ENCODE data around the gene C16orf95.

C16orf95 gene

GRCh38 chr16:87317750-87318644 is 805 bp upstream of the C16orf95 start:
- peak overlapping the region; percentile 95 for H3K4me3 ChIP-seq (ENCODE audit: insufficient read depth, low read depth, low read length, poor library complexity, severe bottlenecking)
- H3K4me1 ChIP-seq (ENCODE audit: control insufficient read depth, insufficient read depth, low read length, poor library complexity, severe bottlenecking): peaks cover 9% of the 10 kb centered on the region
- no peaks in the 10 kb centered on the region for H3K9me3 ChIP-seq (ENCODE audit: control insufficient read depth, low read length)
- peak overlapping the region; percentile 84 for H3K27ac ChIP-seq (ENCODE audit: insufficient read depth, low read length, poor library complexity, severe bottlenecking)
- no peaks in the 10 kb centered on the region for H3K36me3 ChIP-seq (ENCODE audit: control insufficient read depth, insufficient read depth, low read length)
- DNase-seq: no peak
- no peaks in the 10 kb centered on the region for H3K27me3 ChIP-seq (replicated peaks; ENCODE audit: control insufficient read depth, insufficient read depth, low read length, poor library complexity, severe bottlenecking)

GRCh38 chr16:87316450-87316922 is 706 bp downstream of the C16orf95 start:
- Histone ChIP-seq H3K27me3 (replicated peaks; ENCODE audit: control insufficient read depth, insufficient read depth, low read length, poor library complexity, severe bottlenecking) (no peaks in the 10 kb centered on the region), H3K9me3 (ENCODE audit: control insufficient read depth, low read length) (no peaks in the 10 kb centered on the region), H3K27ac (ENCODE audit: insufficient read depth, low read length, poor library complexity, severe bottlenecking) (peak overlapping the region; percentile 84)

DNA sequence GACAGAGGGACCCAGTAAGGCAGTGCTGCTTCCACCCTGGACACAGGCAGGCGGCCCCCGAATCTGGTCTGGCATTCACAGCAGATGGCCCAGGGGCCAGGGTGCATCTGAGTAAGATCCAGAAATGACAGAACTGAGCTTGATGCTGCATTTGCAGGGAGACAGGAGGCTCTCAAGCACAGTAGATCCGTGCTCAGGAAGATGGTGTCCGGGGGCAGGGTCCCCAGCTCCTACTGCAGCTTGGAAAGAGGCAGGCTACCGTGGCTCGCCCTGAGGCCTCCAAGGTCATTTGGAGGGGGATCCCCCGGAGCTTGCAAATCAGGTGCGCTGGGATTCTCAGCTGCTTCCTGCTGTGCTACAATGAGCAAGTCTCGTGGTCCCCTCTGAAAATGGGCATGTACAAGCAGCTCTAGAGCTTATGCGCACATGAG is 2.2 kb downstream of the C16orf95 start:
- DNase-seq: no peak
- Histone ChIP-seq H3K36me3 (ENCODE audit: control insufficient read depth, insufficient read depth, low read length) (no peaks in the 10 kb centered on the region), H3K9me3 (ENCODE audit: control insufficient read depth, low read length) (no peaks in the 10 kb centered on the region), H3K27me3 (replicated peaks; ENCODE audit: control insufficient read depth, insufficient read depth, low read length, poor library complexity, severe bottlenecking) (no peaks in the 10 kb centered on the region), H3K4me3 (ENCODE audit: insufficient read depth, low read depth, low read length, poor library complexity, severe bottlenecking) (no peak overlapping the region), H3K27ac (ENCODE audit: insufficient read depth, low read length, poor library complexity, severe bottlenecking) (no peak overlapping the region), H3K4me1 (ENCODE audit: control insufficient read depth, insufficient read depth, low read length, poor library complexity, severe bottlenecking) (peaks cover 9% of the 10 kb centered on the region)

More at GRCh38 chr16:87316450-87316922, 706 bp downstream of the C16orf95 start:
- H3K4me3 ChIP-seq (ENCODE audit: insufficient read depth, low read depth, low read length, poor library complexity, severe bottlenecking): peak overlapping the region; percentile 95
- no peaks in the 10 kb centered on the region for H3K36me3 ChIP-seq (ENCODE audit: control insufficient read depth, insufficient read depth, low read length)
- H3K4me1 ChIP-seq (ENCODE audit: control insufficient read depth, insufficient read depth, low read length, poor library complexity, severe bottlenecking): peaks cover 9% of the 10 kb centered on the region
- no peak for DNase-seq

- Histone ChIP-seq H3K27ac (ENCODE audit: insufficient read depth, low read length, poor library complexity, severe bottlenecking) (no peak overlapping the region), H3K36me3 (ENCODE audit: control insufficient read depth, insufficient read depth, low read length) (no peaks in the 10 kb centered on the region), H3K4me1 (ENCODE audit: control insufficient read depth, insufficient read depth, low read length, poor library complexity, severe bottlenecking) (no peaks in the 10 kb centered on the region)
Measured at GRCh38 chr16:87312008-87312407, 5.2 kb downstream of the C16orf95 start.

GRCh38 chr16:87311387-87311786 is 5.8 kb downstream of the C16orf95 start:
- Histone ChIP-seq H3K27ac (ENCODE audit: insufficient read depth, low read length, poor library complexity, severe bottlenecking) (no peak overlapping the region), H3K27me3 (replicated peaks; ENCODE audit: control insufficient read depth, insufficient read depth, low read length, poor library complexity, severe bottlenecking) (no peaks in the 10 kb centered on the region), H3K9me3 (ENCODE audit: control insufficient read depth, low read length) (no peaks in the 10 kb centered on the region), H3K36me3 (ENCODE audit: control insufficient read depth, insufficient read depth, low read length) (no peaks in the 10 kb centered on the region), H3K4me3 (ENCODE audit: insufficient read depth, low read depth, low read length, poor library complexity, severe bottlenecking) (no peak overlapping the region), H3K4me1 (ENCODE audit: control insufficient read depth, insufficient read depth, low read length, poor library complexity, severe bottlenecking) (no peaks in the 10 kb centered on the region)
- DNase-seq: no peak

More at GRCh38 chr16:87312008-87312407, 5.2 kb downstream of the C16orf95 start:
- H3K27me3 ChIP-seq (replicated peaks; ENCODE audit: control insufficient read depth, insufficient read depth, low read length, poor library complexity, severe bottlenecking): no peaks in the 10 kb centered on the region
- no peak for DNase-seq
- H3K4me3 ChIP-seq (ENCODE audit: insufficient read depth, low read depth, low read length, poor library complexity, severe bottlenecking): no peak overlapping the region
- no peaks in the 10 kb centered on the region for H3K9me3 ChIP-seq (ENCODE audit: control insufficient read depth, low read length)

- H3K4me3 ChIP-seq (ENCODE audit: insufficient read depth, low read depth, low read length, poor library complexity, severe bottlenecking): no peak overlapping the region
Measured at GRCh38 chr16:87310610-87311009, 6.6 kb downstream of the C16orf95 start.

DNA sequence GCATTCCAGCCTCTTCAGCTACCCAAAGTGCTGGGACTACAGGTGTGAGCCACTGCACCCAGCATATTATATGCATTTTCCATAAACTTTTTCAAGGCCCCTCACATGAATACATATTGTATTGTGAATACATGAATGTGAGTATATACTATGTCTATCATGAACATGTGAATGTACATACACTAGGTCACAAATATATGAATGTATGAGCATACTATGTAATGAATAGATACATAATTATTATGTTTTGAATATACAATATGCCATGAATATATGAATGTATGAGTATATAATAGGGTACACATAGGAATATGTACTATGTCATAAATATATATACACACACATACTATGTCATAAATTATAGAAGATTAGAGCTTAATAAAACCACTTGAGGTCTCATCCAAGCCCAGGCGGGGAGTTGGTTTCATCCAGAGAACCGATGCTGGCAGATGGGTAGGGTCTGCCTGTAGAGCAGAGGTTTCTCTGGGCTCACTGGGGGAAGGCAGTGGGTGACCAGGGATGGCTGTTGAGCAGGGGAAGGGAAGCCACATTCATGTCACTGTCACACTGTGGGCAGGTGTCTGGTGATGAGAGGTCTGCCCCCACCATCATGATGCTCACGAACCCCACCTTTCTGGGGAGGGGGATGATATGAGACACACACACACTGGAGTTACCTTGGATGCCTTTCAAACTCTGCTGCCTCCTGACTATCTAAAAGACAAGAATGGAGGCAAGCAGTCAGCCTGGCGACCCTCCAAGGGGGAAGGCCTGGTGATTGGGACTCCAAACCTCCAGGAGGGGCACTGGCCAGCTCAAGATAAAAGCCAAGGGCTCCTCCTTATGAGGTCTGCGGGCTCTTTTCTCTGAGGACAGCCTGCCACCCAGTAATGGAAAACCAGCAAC is 7.3 kb downstream of the C16orf95 start:
- Histone ChIP-seq H3K9me3 (ENCODE audit: control insufficient read depth, low read length) (no peaks in the 10 kb centered on the region), H3K4me1 (ENCODE audit: control insufficient read depth, insufficient read depth, low read length, poor library complexity, severe bottlenecking) (no peaks in the 10 kb centered on the region), H3K27me3 (replicated peaks; ENCODE audit: control insufficient read depth, insufficient read depth, low read length, poor library complexity, severe bottlenecking) (no peaks in the 10 kb centered on the region), H3K27ac (ENCODE audit: insufficient read depth, low read length, poor library complexity, severe bottlenecking) (no peak overlapping the region), H3K4me3 (ENCODE audit: insufficient read depth, low read depth, low read length, poor library complexity, severe bottlenecking) (no peak overlapping the region), H3K36me3 (ENCODE audit: control insufficient read depth, insufficient read depth, low read length) (no peaks in the 10 kb centered on the region)
- DNase-seq: no peak

More at GRCh38 chr16:87310610-87311009, 6.6 kb downstream of the C16orf95 start:
- no peak for DNase-seq
- Histone ChIP-seq H3K4me1 (ENCODE audit: control insufficient read depth, insufficient read depth, low read length, poor library complexity, severe bottlenecking) (no peaks in the 10 kb centered on the region), H3K9me3 (ENCODE audit: control insufficient read depth, low read length) (no peaks in the 10 kb centered on the region), H3K27me3 (replicated peaks; ENCODE audit: control insufficient read depth, insufficient read depth, low read length, poor library complexity, severe bottlenecking) (no peaks in the 10 kb centered on the region), H3K27ac (ENCODE audit: insufficient read depth, low read length, poor library complexity, severe bottlenecking) (no peak overlapping the region), H3K36me3 (ENCODE audit: control insufficient read depth, insufficient read depth, low read length) (no peaks in the 10 kb centered on the region)

DNA sequence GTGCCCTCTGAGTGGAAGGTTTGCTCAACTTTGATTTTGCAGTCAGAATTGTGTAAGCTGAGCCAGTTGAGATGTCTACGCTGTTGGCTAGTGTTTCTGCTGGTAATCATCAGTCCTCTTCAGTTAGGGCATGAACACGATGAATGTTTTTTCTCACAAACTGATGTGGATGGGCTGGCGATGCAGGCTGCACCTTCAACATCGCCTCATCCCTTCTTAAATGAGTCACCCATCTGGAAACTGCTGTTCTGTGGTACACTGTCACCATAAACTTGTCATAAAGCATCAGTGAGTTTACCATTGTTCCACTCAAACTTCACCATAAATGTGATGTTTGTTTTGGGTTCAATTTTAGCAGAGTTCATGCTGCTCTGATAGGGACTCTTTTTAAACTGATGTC is 8.4 kb downstream of the C16orf95 start:
- no peaks in the 10 kb centered on the region for H3K4me1 ChIP-seq (ENCODE audit: control insufficient read depth, insufficient read depth, low read length, poor library complexity, severe bottlenecking)
- no peaks in the 10 kb centered on the region for H3K9me3 ChIP-seq (ENCODE audit: control insufficient read depth, low read length)
- no peak overlapping the region for H3K27ac ChIP-seq (ENCODE audit: insufficient read depth, low read length, poor library complexity, severe bottlenecking)
- no peaks in the 10 kb centered on the region for H3K36me3 ChIP-seq (ENCODE audit: control insufficient read depth, insufficient read depth, low read length)
- no peak overlapping the region for H3K4me3 ChIP-seq (ENCODE audit: insufficient read depth, low read depth, low read length, poor library complexity, severe bottlenecking)
- H3K27me3 ChIP-seq (replicated peaks; ENCODE audit: control insufficient read depth, insufficient read depth, low read length, poor library complexity, severe bottlenecking): no peaks in the 10 kb centered on the region
- no peak for DNase-seq

- H3K27ac ChIP-seq (ENCODE audit: insufficient read depth, low read length, poor library complexity, severe bottlenecking): no peak overlapping the region
- DNase-seq: no peak
- H3K9me3 ChIP-seq (ENCODE audit: control insufficient read depth, low read length): no peaks in the 10 kb centered on the region
- no peaks in the 10 kb centered on the region for H3K4me1 ChIP-seq (ENCODE audit: control insufficient read depth, insufficient read depth, low read length, poor library complexity, severe bottlenecking)
- no peaks in the 10 kb centered on the region for H3K36me3 ChIP-seq (ENCODE audit: control insufficient read depth, insufficient read depth, low read length)
- no peak overlapping the region for H3K4me3 ChIP-seq (ENCODE audit: insufficient read depth, low read depth, low read length, poor library complexity, severe bottlenecking)
- H3K27me3 ChIP-seq (replicated peaks; ENCODE audit: control insufficient read depth, insufficient read depth, low read length, poor library complexity, severe bottlenecking): no peaks in the 10 kb centered on the region
Measured at GRCh38 chr16:87306516-87306915, 10.7 kb downstream of the C16orf95 start.

Data from effector memory CD4-positive, alpha-beta T cell (primary cell).